OCI-LY1 (cell line): Measurements from ENCODE around the gene USP10.
"Not testable (repeated sequence)": the region's sequence is repeated elsewhere in the genome, so short reads cannot be mapped to it uniquely, and the experiment has no call there.

Source experiments
- H2AFZ ChIP-seq: fragments of 200-600 bp; sonication (generic), shearing (Covaris generic); 2 replicates; pipeline ENCODE4 v1.6.0; 2014; ENCODE audit warnings: antibody characterized with exemption, mild to moderate bottlenecking, low read length
- H3F3A ChIP-seq: fragments of 200-600 bp; sonication (generic), shearing (Covaris generic); 2 replicates; pipeline ENCODE4 v1.6.0; 2014; ENCODE audit warnings: mild to moderate bottlenecking, antibody characterized with exemption, low read length, moderate library complexity; ENCODE audit not compliant: insufficient read depth
- H3K27ac ChIP-seq: fragments of 200-600 bp; sonication (generic); 2 replicates; pipeline ENCODE4 v1.5.1; 2014; ENCODE audit warnings: low read length, mixed run types, mild to moderate bottlenecking, low read depth; ENCODE audit not compliant: poor library complexity, severe bottlenecking
- H3K27me3 ChIP-seq: fragments of 200-600 bp; sonication (generic); 2 replicates; pipeline ENCODE4 v1.6.0; 2014; ENCODE audit warnings: antibody characterized with exemption, mild to moderate bottlenecking, low read length, moderate library complexity; ENCODE audit not compliant: insufficient read depth
- H3K36me3 ChIP-seq: fragments of 200-600 bp; sonication (generic); 2 replicates; pipeline ENCODE4 v1.6.1; 2014; ENCODE audit warnings: mild to moderate bottlenecking, antibody characterized with exemption, low read length, moderate library complexity, mixed read lengths; ENCODE audit not compliant: insufficient read depth
- H3K4me1 ChIP-seq: fragments of 200-600 bp; sonication (generic); 2 replicates; pipeline ENCODE4 v1.5.1; 2014; ENCODE audit warnings: mild to moderate bottlenecking, low read length, moderate library complexity; ENCODE audit not compliant: insufficient read depth, severe bottlenecking
- H3K4me2 ChIP-seq: fragments of 200-600 bp; sonication (generic), shearing (Covaris generic); 2 replicates; pipeline ENCODE4 v1.6.1; 2014; ENCODE audit warnings: low read length
- H3K4me3 ChIP-seq: fragments of 200-600 bp; sonication (generic); 2 replicates; pipeline ENCODE4 v1.5.1; 2014; ENCODE audit warnings: low read length, low read depth, mild to moderate bottlenecking, mixed read lengths; ENCODE audit not compliant: poor library complexity, severe bottlenecking
- H3K79me2 ChIP-seq: fragments of 200-600 bp; shearing (Covaris generic); 2 replicates; pipeline ENCODE4 v1.6.1; 2016; ENCODE audit warnings: mixed run types, low read length, mixed read lengths; ENCODE audit not compliant: insufficient read depth
- H3K9ac ChIP-seq: fragments of 200-600 bp; sonication (generic), shearing (Covaris generic); 2 replicates; pipeline ENCODE4 v1.6.1; 2014; ENCODE audit warnings: mild to moderate bottlenecking, low read length, mixed read lengths
- H3K9me2 ChIP-seq: fragments of 200-600 bp; sonication (generic), shearing (Covaris generic); 2 replicates; pipeline ENCODE4 v1.6.1; 2014; ENCODE audit warnings: low read depth, mild to moderate bottlenecking, low read length, mixed read lengths
- H3K9me3 ChIP-seq: fragments of 200-600 bp; shearing (Covaris generic); 2 replicates; pipeline ENCODE4 v1.6.1; 2014; ENCODE audit warnings: low read length, mixed read lengths
- H4K20me1 ChIP-seq: fragments of 200-600 bp; sonication (generic), shearing (Covaris generic); 2 replicates; pipeline ENCODE4 v1.6.0; 2016; ENCODE audit warnings: mild to moderate bottlenecking, low read length; ENCODE audit not compliant: insufficient read depth
- CTCF ChIP-seq: fragments of 200-600 bp; sonication (generic), shearing (Covaris generic); IDR thresholded peaks from 2 replicates; pipeline ENCODE4 v1.5.1; 2017; ENCODE audit warnings: mild to moderate bottlenecking, antibody characterized with exemption, low read length, moderate library complexity, mixed read lengths
- EZH2 ChIP-seq: fragments of 200-600 bp; sonication (generic), shearing (Covaris generic); IDR thresholded peaks from 2 replicates; pipeline ENCODE4 v1.8.0; 2017; ENCODE audit warnings: borderline replicate concordance, mixed run types, mild to moderate bottlenecking, antibody characterized with exemption, low read length, moderate library complexity, mixed read lengths

The USP10 gene

GRCh38 chr16:84690088-84690819 lies 9.5 kb upstream of the USP10 start:
- H3K4me1 ChIP-seq: peaks cover 4% of the 10 kb centered on the region
- no peak overlapping the region for H3K9ac ChIP-seq
- no peaks in the 10 kb centered on the region for H4K20me1 ChIP-seq
- 0 out of 2 replicates have a peak, but pooled peaks cover 3% of the 10 kb centered on the region for H3K9me3 ChIP-seq
- no peaks in the 10 kb centered on the region; the same call in 1 of the 2 replicates for H3K27me3 ChIP-seq
- no peak overlapping the region for H3K27ac ChIP-seq
- H2AFZ ChIP-seq: no peak overlapping the region
- no peaks in the 10 kb centered on the region for H3F3A ChIP-seq
- H3K79me2 ChIP-seq: no peaks in the 10 kb centered on the region
- H3K4me3 ChIP-seq: no peak overlapping the region
- H3K36me3 ChIP-seq: no peaks in the 10 kb centered on the region; the same call in 1 of the 2 replicates
- no peak overlapping the region for H3K4me2 ChIP-seq
- no peaks in the 10 kb centered on the region for H3K9me2 ChIP-seq
- TF ChIP-seq CTCF (no peak), EZH2 (no peak)

DNA sequence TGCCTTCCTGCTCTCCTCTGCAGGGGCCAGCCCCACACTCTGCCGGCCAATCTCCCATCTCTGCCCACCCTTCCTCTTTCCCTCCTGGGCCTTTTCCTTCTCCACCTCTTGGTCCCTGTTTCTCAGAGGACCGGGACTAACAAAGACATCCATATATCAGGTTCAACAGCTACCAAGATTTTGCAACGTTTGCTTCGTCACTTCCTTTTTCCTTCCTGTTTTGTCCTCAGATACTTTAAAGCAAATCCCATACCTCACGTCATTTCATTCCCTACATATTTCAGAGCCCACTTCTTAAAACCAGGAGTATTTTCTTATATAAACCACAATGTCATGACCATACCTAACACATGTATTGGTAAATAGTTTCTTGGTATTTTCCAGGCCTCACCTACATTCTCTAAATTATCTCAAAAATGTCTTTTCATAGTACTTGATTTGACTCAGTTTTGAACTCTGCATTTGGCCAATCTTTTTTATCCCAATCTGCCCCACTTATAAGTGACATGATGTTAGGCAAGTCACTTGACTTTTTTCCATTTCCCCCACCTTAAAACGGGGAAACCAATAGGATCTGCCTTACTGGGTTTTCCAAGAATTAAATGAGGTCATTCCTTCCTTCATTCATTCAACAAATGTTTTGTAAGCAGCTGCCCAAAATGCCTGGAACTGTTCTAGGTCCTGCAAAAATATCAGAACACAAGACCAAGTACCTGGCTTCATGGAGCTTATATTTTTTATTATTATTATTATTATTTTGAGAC lies 7.2 kb upstream of the USP10 start:
- H3K79me2 ChIP-seq: no peaks in the 10 kb centered on the region

DNA sequence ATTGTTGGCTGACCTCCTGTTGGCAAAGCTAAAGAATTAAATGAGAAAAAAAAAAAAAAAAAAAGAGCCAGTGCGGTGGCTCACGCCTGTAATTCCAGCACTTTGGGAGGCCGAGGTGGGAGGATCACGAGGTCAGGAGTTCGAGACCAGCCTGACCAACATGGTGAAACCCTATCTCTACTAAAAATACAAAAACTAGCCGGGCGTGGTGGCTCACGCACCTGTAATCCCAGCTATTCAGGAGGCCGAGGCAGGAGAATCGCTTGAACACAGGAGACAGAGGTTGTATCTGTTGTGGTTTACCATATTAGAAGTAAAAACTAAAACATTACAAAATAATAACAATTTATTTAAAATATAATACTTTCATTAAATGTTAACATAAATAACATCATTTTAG lies 5.9 kb upstream of the USP10 start:
- not testable (repeated sequence) for H3K4me2 ChIP-seq, H3K9me3 ChIP-seq, H3K9ac ChIP-seq, H3K9me2 ChIP-seq, H3F3A ChIP-seq, H3K4me3 ChIP-seq, H4K20me1 ChIP-seq, H3K4me1 ChIP-seq, H3K27ac ChIP-seq, H2AFZ ChIP-seq, H3K79me2 ChIP-seq, H3K27me3 ChIP-seq, H3K36me3 ChIP-seq

More for the DNA sequence above, 7.2 kb upstream of the USP10 start:
- H4K20me1 ChIP-seq: no peaks in the 10 kb centered on the region
- H3K9ac ChIP-seq: no peak overlapping the region
- no peak overlapping the region for H3K4me3 ChIP-seq
- no peak overlapping the region for H2AFZ ChIP-seq
- H3K4me1 ChIP-seq: peaks cover 2% of the 10 kb centered on the region
- H3K27me3 ChIP-seq: no peaks in the 10 kb centered on the region
- TF ChIP-seq CTCF (no peak), EZH2 (no peak)
- 0 out of 2 replicates have a peak, but pooled peaks cover 3% of the 10 kb centered on the region for H3K9me3 ChIP-seq
- H3K9me2 ChIP-seq: no peaks in the 10 kb centered on the region
- H3K27ac ChIP-seq: no peak overlapping the region
- no peaks in the 10 kb centered on the region; the same call in 1 of the 2 replicates for H3K36me3 ChIP-seq
- no peaks in the 10 kb centered on the region for H3F3A ChIP-seq
- H3K4me2 ChIP-seq: no peak overlapping the region
